Heart left ventricle (tissue), 16 donors: Measurements from ENCODE around the gene INPP4B. TPM values are rescaled to one million over a fixed set of nuclear protein-coding genes. Genes with fewer than 3 reads are reported as not detected.

Experiments
- ATAC-seq, 4 donors: fragments of 200-7000 bp; cut with Tn5 transposase; one replicate each; pipeline ENCODE4 v1.9.1; 2020 to 2022; ENCODE audit warnings: moderate library complexity in 4 of 4, mild to moderate bottlenecking in 3 of 4, moderate number of reproducible peaks in 1 of 4
- DNase-seq, 5 donors: peaks; one replicate each; pipeline ENCODE4 v3.0.0-alpha.2; 2020
- H3K27ac ChIP-seq, 12 donors: fragments of 200-600 bp; sonication (generic) in 4 of 12; one replicate each; pipeline versions ENCODE4 v1.5.0 to v1.8.0; 2016 to 2022; ENCODE audit warnings: mild to moderate bottlenecking in 2 of 12
- H3K27me3 ChIP-seq, 9 donors: fragments of 200-600 bp; sonication (generic) in 2 of 9; one replicate each; pipeline versions ENCODE4 v1.5.1 to v1.8.0; 2016 to 2022; ENCODE audit warnings: mild to moderate bottlenecking in 3 of 9
- H3K36me3 ChIP-seq, 9 donors: fragments of 200-600 bp; sonication (generic) in 2 of 9; one replicate each; pipeline versions ENCODE4 v1.5.0 to v1.8.0; 2018 to 2022; ENCODE audit warnings: mild to moderate bottlenecking in 2 of 9
- H3K4me1 ChIP-seq, 12 donors: fragments of 200-600 bp; sonication (generic) in 4 of 12; one replicate each; pipeline versions ENCODE4 v1.5.0 to v1.8.0; 2016 to 2022; ENCODE audit warnings: mild to moderate bottlenecking in 3 of 12
- H3K4me3 ChIP-seq, 12 donors: fragments of 200-600 bp; sonication (generic) in 4 of 12; one replicate each; pipeline versions ENCODE4 v1.5.0 to v1.8.0; 2017 to 2022; ENCODE audit warnings: mild to moderate bottlenecking in 9 of 12, moderate library complexity in 4 of 12
- H3K9me3 ChIP-seq, 12 donors: fragments of 200-600 bp; sonication (generic) in 4 of 12; one replicate each; pipeline versions ENCODE4 v1.5.0 to v1.8.0; 2016 to 2022; ENCODE audit warnings: mild to moderate bottlenecking in 1 of 12
- CTCF ChIP-seq, 12 donors: fragments of 200-600 bp; sonication (generic) in 4 of 12; IDR thresholded peaks; one replicate each; pipeline versions ENCODE4 v1.5.0 to v1.8.0; 2018 to 2022; ENCODE audit warnings: antibody characterized with exemption in 12 of 12, mild to moderate bottlenecking in 5 of 12
- POLR2A ChIP-seq, 2 donors: fragments of 450-650 bp; IDR thresholded peaks; one replicate each; pipeline ENCODE4 v1.6.1; 2017; ENCODE audit warnings: antibody characterized with exemption in 2 of 2, mild to moderate bottlenecking in 2 of 2, moderate library complexity in 2 of 2
- WGBS, 4 donors: extraction: QIAGEN DNeasy Blood & Tissue Kit in 2 of 4; methylation state at CpG; one replicate each; pipeline versions ENCODE4 v1.1.5 to v1.1.7; 2013 to 2018; 5-methylcytosine and 5-hydroxymethylcytosine counted together
- intact Hi-C, 10 donors: fragments of 100-400 bp; cut with DNase I; formaldehyde crosslinking; loops; one replicate each; pipeline versions ENCODE4 v1.11.1 to v1.14.2; 2022
- polyA plus RNA-seq, 2 donors: library from polyadenylated mRNA; stranded (reverse); fragments of 200-250 nt; gene quantifications; one replicate each; pipeline ENCODE4 v1.2.3, GENCODE V29; 2013
- total RNA-seq, 9 donors: library from RNA; depleted of rRNA in 2 of 9; stranded (reverse); fragments of >200 nt in 2 of 9; fragmentation: NEBNext Ultra II Directional in 3 of 9; extraction: Animal tissue kit (Norgen Biotek cat#: 25700) in 3 of 9; gene quantifications; one replicate each; pipeline versions ENCODE4 v1.1.0 to v1.2.4, GENCODE V29; 2016 to 2023
- donor health status: ischemic (EF 13 %, LVEDD 7.1; RV severe dilation, severe dysfunction).
- donor health status: healthy with polysubstance abuse.
- donor health status: DM: no; HTN: yes; CAD: no.
- donor health status: DM: no; HTN: no; CAD: no.
- donor health status: ischemic (EF 25% LVEDD 6.9; RV normal size, moderate dysfunction).
- donor health status: ischemic (EF 25% LVEDD 5.7; RV mildly dilated, moderate dysfunction).
- donor health status: healthy.
- donor health status: DM: yes; HTN: yes; CAD: no.
- donor health status: ischemic (EF 35%, LVEDD 5.7; RV mildly dilated, moderate dysfunction).
- donor health status: nonischemic (EF 11% LVEDD 7.7; RV severe dilation, severe dysfunction).
- donor health status: DM: yes; HTN: yes; CAD: no.
- donor health status: PGD.
- donor health status: ischemic (EF 29% LVEDD 5.4; RV normal size, mild dysfunction).
- donor health status: nonischemic (EF 23%, LVEDD 6.1; RV moderate dilation, normal function).

The INPP4B gene
- total and polyA plus RNA-seq, 11 donors, result 5.5 to 128 (median 39.1) TPM

GRCh38 chr4:142318280-142318679 lies 527.8 kb downstream of the INPP4B start:
- ATAC-seq (peak in 1 of 4 donors; percentile 42), DNase-seq (no peak)
- peak overlapping the region in 4 of 12 donors; percentile 6 to 78 (median 58) for H3K27ac ChIP-seq
- H3K36me3 ChIP-seq, result peaks cover 0 to 4% (median 0%) of the 10 kb centered on the region in 9 donors
- intact Hi-C loops, result no loop called here
- peaks cover 0 to 18% (median 0%) of the 10 kb centered on the region in 12 donors for H3K9me3 ChIP-seq
- 28 to 50% (median 40%) methylated on average over 1 of the region's 1 CpG for WGBS, 4 donors
- no peak overlapping the region for H3K4me3 ChIP-seq
- no peak for TF ChIP-seq CTCF (IDR thresholded peaks at IDR 0.05)
- no peaks in the 10 kb centered on the region for H3K27me3 ChIP-seq
- H3K4me1 ChIP-seq, result peaks cover 0 to 29% (median 4%) of the 10 kb centered on the region in 12 donors

- TF ChIP-seq CTCF (IDR thresholded peaks at IDR 0.05), result no peak
- TF ChIP-seq POLR2A (IDR thresholded peaks at IDR 0.05), result no peak
- intact Hi-C loops, result no loop called here
- no peak for ATAC-seq
- WGBS, 4 donors, result 95 to 99% (median 97%) methylated on average over 2 of the region's 2 CpGs
- Histone ChIP-seq H3K4me3 (no peak overlapping the region), H3K27me3 (no peaks in the 10 kb centered on the region), H3K9me3 (peaks cover 0 to 17% (median 0%) of the 10 kb centered on the region in 12 donors), H3K36me3 (peaks cover 0 to 4% (median 0%) of the 10 kb centered on the region in 9 donors), H3K4me1 (peaks cover 0 to 29% (median 4%) of the 10 kb centered on the region in 12 donors), H3K27ac (no peak overlapping the region)
- DNase-seq, result no peak
Observed at GRCh38 chr4:142316913-142317312, 529.2 kb downstream of the INPP4B start.

GRCh38 chr4:142316025-142316424 lies 530.1 kb downstream of the INPP4B start:
- H3K9me3 ChIP-seq, result peaks cover 0 to 8% (median 0%) of the 10 kb centered on the region in 12 donors
- no peak overlapping the region for H3K4me3 ChIP-seq
- 56 to 71% (median 59%) methylated on average over 2 of the region's 2 CpGs for WGBS, 4 donors
- H3K27ac ChIP-seq, result peak overlapping the region in 3 of 12 donors; percentile 2 to 44 (median 40)
- no peak for TF ChIP-seq POLR2A (IDR thresholded peaks at IDR 0.05)
- TF ChIP-seq CTCF (IDR thresholded peaks at IDR 0.05), result no peak
- DNase-seq, result no peak
- ATAC-seq, result peak in 1 of 4 donors; percentile 44
- peaks cover 0 to 29% (median 4%) of the 10 kb centered on the region in 12 donors for H3K4me1 ChIP-seq
- intact Hi-C loops, result no loop called here
- no peaks in the 10 kb centered on the region for H3K27me3 ChIP-seq
- peaks cover 0 to 4% (median 0%) of the 10 kb centered on the region in 9 donors for H3K36me3 ChIP-seq

GRCh38 chr4:142314686-142315085 lies 531.4 kb downstream of the INPP4B start:
- peaks cover 0 to 29% (median 4%) of the 10 kb centered on the region in 12 donors for H3K4me1 ChIP-seq
- no peak overlapping the region for H3K27ac ChIP-seq
- peaks cover 0 to 4% (median 0%) of the 10 kb centered on the region in 12 donors for H3K9me3 ChIP-seq
- TF ChIP-seq CTCF (IDR thresholded peaks at IDR 0.05) (no peak), POLR2A (IDR thresholded peaks at IDR 0.05) (no peak)
- H3K36me3 ChIP-seq, result peaks cover 0 to 6% (median 0%) of the 10 kb centered on the region in 9 donors
- ATAC-seq (no peak), DNase-seq (no peak)
- intact Hi-C loops, result no loop called here
- H3K27me3 ChIP-seq, result no peaks in the 10 kb centered on the region
- 86 to 93% (median 90%) methylated on average over 7 of the region's 7 CpGs for WGBS, 4 donors
- no peak overlapping the region for H3K4me3 ChIP-seq
